HCT116 (cell line): Measurements from ENCODE around the gene TSC1. TPM values are rescaled to one million over a fixed set of nuclear protein-coding genes. Genes with fewer than 3 reads are reported as not detected.
A peak's percentile ranks its signal among the peaks of the same experiment; 100 is the strongest.

Experiments used
- ATAC-seq: fragments of 200-7000 bp; cut with Tn5 transposase; 2 replicates; pipeline ENCODE4 v1.9.1; 2020; ENCODE audit warnings: mild to moderate bottlenecking, moderate library complexity
- BruUV-seq: library from RNA; stranded (reverse); fragments of 400-500 nt; replicated peaks from 2 replicates; lab custom pipeline; 2021; lab: Mats Ljungman, UMichigan
- CTCF ChIA-PET: fragments of 300-600 bp; sonication (Branson Sonifier 250); formaldehyde crosslinking; loops from one replicate; lab custom pipeline; 2021; ENCODE audit warnings: antibody characterized with exemption; lab: Charles Lee
- POLR2A ChIA-PET: fragments of 300-600, 350-600 bp; sonication (Branson Sonifier 250); formaldehyde crosslinking; loops from one replicate; lab custom pipeline; 2021; ENCODE audit warnings: antibody characterized with exemption; lab: Charles Lee
- RAD21 ChIA-PET, 2 experiments: fragments of 300-600 bp; sonication (Branson Sonifier 250); formaldehyde crosslinking; loops; one replicate each; lab custom pipeline; 2023; ENCODE audit warnings: low total read pairs in 2 of 2; ENCODE audit not compliant: uncharacterized antibody in 2 of 2, unreplicated experiment in 2 of 2, low non-redundant PET in 1 of 2; lab: Charles Lee
- DNase-seq: peaks from one replicate; pipeline ENCODE4 v3.0.0-alpha.2; 2010; ENCODE audit warnings: low read depth, low spot score
- H2AFZ ChIP-seq: fragments of 200-600 bp; shearing (Covaris generic), sonication (generic); 2 replicates; pipeline ENCODE4 v1.6.1; 2017; ENCODE audit warnings: low read depth, mixed run types, mixed read lengths, antibody characterized with exemption, low read length; ENCODE audit not compliant: poor library complexity, severe bottlenecking
- H3K27ac ChIP-seq: 2 replicates; pipeline ENCODE4 v1.5.1; 2012; ENCODE audit warnings: low read depth, low read length
- H3K27me3 ChIP-seq: fragments of 200-600 bp; sonication (generic); 2 replicates; pipeline ENCODE4 v1.6.1; 2016; ENCODE audit warnings: mixed run types, low read length, mixed read lengths; ENCODE audit not compliant: insufficient read depth
- H3K36me3 ChIP-seq, 2 experiments: fragments of 200-500 bp in 1 of 2; fragments of 200-600 bp in 1 of 2; sonication (Bioruptor generic) in 1 of 2; sonication (generic) in 1 of 2; 2 replicates each; pipeline versions ENCODE4 v1.5.1 to v1.6.1; 2014 to 2016; ENCODE audit warnings: low read length in 2 of 2, inconsistent platforms in 1 of 2, mixed read lengths in 1 of 2, mixed run types in 1 of 2; ENCODE audit not compliant: insufficient read depth in 2 of 2, control insufficient read depth in 1 of 2
- H3K4me1 ChIP-seq, 2 experiments: fragments of 200-600 bp in 1 of 2; sonication (generic) in 1 of 2; 2 replicates each; pipeline versions ENCODE4 v1.5.1 to v1.6.1; 2012 to 2017; ENCODE audit warnings: low read length in 2 of 2, inconsistent platforms in 1 of 2, mild to moderate bottlenecking in 1 of 2, mixed read lengths in 1 of 2, mixed run types in 1 of 2, moderate library complexity in 1 of 2; ENCODE audit not compliant: insufficient read depth in 2 of 2, control insufficient read depth in 1 of 2
- H3K4me2 ChIP-seq: fragments of 200-600 bp; sonication (generic); 2 replicates; pipeline ENCODE4 v1.6.1; 2017; ENCODE audit warnings: mixed run types, low read length, mixed read lengths
- H3K4me3 ChIP-seq, 2 experiments: fragments of 200-600 bp in 1 of 2; sonication (generic) in 1 of 2; replicated peaks in 1 of 2; 2 replicates each; pipeline ENCODE4 v1.5.1; 2011 to 2016; ENCODE audit warnings: low read length in 2 of 2, control low read depth in 1 of 2, low read depth in 1 of 2, mild to moderate bottlenecking in 1 of 2, mixed read lengths in 1 of 2, mixed run types in 1 of 2
- H3K79me2 ChIP-seq: fragments of 200-600 bp; sonication (generic); 2 replicates; pipeline ENCODE4 v1.6.1; 2017; ENCODE audit warnings: mild to moderate bottlenecking, mixed run types, low read length, moderate library complexity, mixed read lengths; ENCODE audit not compliant: insufficient read depth
- H3K9ac ChIP-seq: fragments of 200-600 bp; sonication (generic); 2 replicates; pipeline ENCODE4 v1.6.1; 2016; ENCODE audit warnings: low read length, mixed read lengths
- H3K9me2 ChIP-seq: fragments of 200-600 bp; sonication (generic), shearing (Covaris generic); 2 replicates; pipeline ENCODE4 v1.6.1; 2017; ENCODE audit warnings: mixed run types, mild to moderate bottlenecking, moderate library complexity; ENCODE audit not compliant: insufficient read depth
- H3K9me3 ChIP-seq, 2 experiments: fragments of 200-500 bp in 1 of 2; fragments of 200-600 bp in 1 of 2; sonication (Bioruptor generic) in 1 of 2; sonication (generic) in 1 of 2; 2 replicates each; pipeline ENCODE4 v1.6.1; 2014 to 2017; ENCODE audit warnings: low read length in 2 of 2, mixed read lengths in 2 of 2, inconsistent platforms in 1 of 2, low read depth in 1 of 2, mild to moderate bottlenecking in 1 of 2, mixed run types in 1 of 2, moderate library complexity in 1 of 2; ENCODE audit not compliant: control insufficient read depth in 1 of 2, insufficient read depth in 1 of 2
- H4K20me1 ChIP-seq: fragments of 200-600 bp; sonication (generic), shearing (Covaris generic); 2 replicates; pipeline ENCODE4 v1.6.1; 2017; ENCODE audit warnings: mixed run types, mild to moderate bottlenecking, moderate library complexity; ENCODE audit not compliant: insufficient read depth
- ATF3 ChIP-seq: IDR thresholded peaks from 2 replicates; pipeline ENCODE4 v1.6.1; 2012
- CEBPB ChIP-seq: IDR thresholded peaks from 2 replicates; pipeline ENCODE4 v1.6.1; 2012; ENCODE audit warnings: low read depth
- CTCF ChIP-seq, 3 experiments: fragments of 200-600 bp in 1 of 3; sonication (generic) in 1 of 3; IDR thresholded peaks in 2 of 3; conservative IDR thresholded peaks in 1 of 3; 2 replicates each; pipeline ENCODE4 v1.5.1; 2012 to 2017; ENCODE audit warnings: low read depth in 2 of 3, low read length in 2 of 3, antibody characterized with exemption in 1 of 3, borderline replicate concordance in 1 of 3, control low read depth in 1 of 3, mild to moderate bottlenecking in 1 of 3, mixed read lengths in 1 of 3, mixed run types in 1 of 3, moderate library complexity in 1 of 3; ENCODE audit not compliant: insufficient read depth in 1 of 3
- EGR1 ChIP-seq: IDR thresholded peaks from 2 replicates; pipeline ENCODE4 v1.6.1; 2012; ENCODE audit warnings: low read depth
- ELF1 ChIP-seq: IDR thresholded peaks from 2 replicates; pipeline ENCODE4 v1.6.1; 2012; ENCODE audit warnings: low read depth, borderline replicate concordance
- EZH2phosphoT487 ChIP-seq: fragments of 200-600 bp; IDR thresholded peaks from 2 replicates; pipeline ENCODE4 v1.6.1; 2018; ENCODE audit warnings: antibody characterized with exemption, borderline replicate concordance
- FOSL1 ChIP-seq: IDR thresholded peaks from 2 replicates; pipeline ENCODE4 v1.6.1; 2012; ENCODE audit warnings: low read depth
- JUND ChIP-seq: IDR thresholded peaks from 2 replicates; pipeline ENCODE4 v1.6.1; 2012
- POLR2A ChIP-seq: IDR thresholded peaks from 2 replicates; pipeline ENCODE4 v1.7.0; 2011; ENCODE audit warnings: borderline replicate concordance; ENCODE audit not compliant: insufficient read depth, insufficient read length; ENCODE audit errors: extremely low read depth
- RAD21 ChIP-seq: IDR thresholded peaks from 2 replicates; pipeline ENCODE4 v1.6.1; 2012; ENCODE audit warnings: low read depth, mild to moderate bottlenecking
- REST ChIP-seq: IDR thresholded peaks from 2 replicates; pipeline ENCODE4 v1.6.1; 2012; ENCODE audit warnings: low read depth
- SP1 ChIP-seq: IDR thresholded peaks from 2 replicates; pipeline ENCODE4 v1.6.1; 2012; ENCODE audit warnings: low read depth
- SRF ChIP-seq: IDR thresholded peaks from 2 replicates; pipeline ENCODE4 v1.6.1; 2012; ENCODE audit warnings: low read depth
- TCF7L2 ChIP-seq: IDR thresholded peaks from 2 replicates; pipeline ENCODE4 v1.7.0; 2011; ENCODE audit warnings: borderline replicate concordance, inconsistent platforms; ENCODE audit not compliant: insufficient read depth, insufficient read length; ENCODE audit errors: extremely low read depth
- YY1 ChIP-seq: IDR thresholded peaks from 2 replicates; pipeline ENCODE4 v1.6.1; 2011; ENCODE audit warnings: low read length, low read depth, moderate library complexity, mild to moderate bottlenecking; ENCODE audit not compliant: insufficient replicate concordance; ENCODE audit errors: extremely low read depth
- ZBTB33 ChIP-seq: IDR thresholded peaks from 2 replicates; pipeline ENCODE4 v1.6.1; 2011; ENCODE audit warnings: mild to moderate bottlenecking, low read length, moderate library complexity; ENCODE audit not compliant: insufficient replicate concordance; ENCODE audit errors: extremely low read depth
- ZNF274 ChIP-seq: fragments of 200-500 bp; sonication (Bioruptor generic); IDR thresholded peaks from 2 replicates; pipeline ENCODE4 v1.6.1; 2014; ENCODE audit warnings: mild to moderate bottlenecking, low read depth, low read length, inconsistent platforms
- intact Hi-C: fragments of 100-400 bp; cut with micrococcal nuclease; formaldehyde crosslinking; loops from 2 replicates; pipeline ENCODE4 v1.10.0; 2022
- total RNA-seq: library from RNA; stranded (reverse); gene quantifications from one replicate; pipeline ENCODE4 v1.2.1, GENCODE V29; 2021; ENCODE audit not compliant: unreplicated experiment

Gene TSC1
- total RNA-seq, 1 experiment from 2014 or later: 34.5 TPM

GRCh38 chr9:132978112-132978450, 33.7 kb upstream of the TSC1 start:
- POLR2A ChIA-PET: no interaction called here
- CTCF ChIA-PET: interaction anchor here (0.6 to 1.1 kb wide), 3 partner anchors 19 to 72 kb away, joined by 3 to 4 read pairs (median 4); no protein-coding TSS in a partner anchor
- ATAC-seq: no peak
- Histone ChIP-seq H3K4me3 (no peak overlapping the region), H3K9me3 (no peaks in the 10 kb centered on the region), H3K36me3 (no peaks in the 10 kb centered on the region), H3K9ac (no peak overlapping the region), H3K27me3 (peaks cover 26% of the 10 kb centered on the region; the same call in 1 of the 2 replicates), H3K27ac (no peak overlapping the region), H2AFZ (no peak overlapping the region), H3K9me2 (no peaks in the 10 kb centered on the region), H4K20me1 (no peaks in the 10 kb centered on the region), H3K79me2 (no peaks in the 10 kb centered on the region), H3K4me1 (peaks cover 0 to 6% of the 10 kb centered on the region in 2 experiments; a peak in 2 of 4 replicates), H3K4me2 (peak overlapping the region; percentile 66)
- BruUV-seq: no TSS peak
- DNase-seq: no peak
- TF ChIP-seq ZBTB33 (no peak), POLR2A (no peak), YY1 (no peak), SRF (no peak), RAD21 (no peak), EGR1 (no peak), REST (no peak), SP1 (no peak), FOSL1 (no peak), CTCF (IDR thresholded peaks at IDR 0.05 in 2 of 3, conservative IDR thresholded peaks at IDR 0.05 in 1 of 3; ENCODE audit: borderline replicate concordance in 1 of 3, insufficient read depth in 1 of 3, low read depth in 2 of 3, low read length in 2 of 3) (no peak), ATF3 (no peak), ZNF274 (no peak), TCF7L2 (no peak), JUND (no peak), ELF1 (no peak), EZH2phosphoT487 (no peak), CEBPB (no peak)
- RAD21 ChIA-PET: no interaction called here
- intact Hi-C loops: loop anchor here (10.0 kb wide), 1 partner anchor 323 kb away; no protein-coding TSS in a partner anchor
